HG03442 (cell line): ENCODE measurements around the gene BCL3.
"Not testable (repeated sequence)": the region's sequence is repeated elsewhere in the genome, so short reads cannot be mapped to it uniquely, and the experiment has no call there.

Source experiments
- ATAC-seq: cut with Tn5 transposase; IDR thresholded peaks from one replicate; pipeline ENCODE4 v1.9.1; 2021; ENCODE audit warnings: mild to moderate bottlenecking, moderate library complexity; ENCODE audit not compliant: unreplicated experiment

Gene BCL3

GRCh38 chr19:44720396-44720795 is 28.1 kb upstream of the BCL3 start:
- ATAC-seq: not testable (repeated sequence)

GRCh38 chr19:44720945-44721344 is 27.6 kb upstream of the BCL3 start:
- no peak for ATAC-seq

GRCh38 chr19:44721369-44721768 is 27.1 kb upstream of the BCL3 start:
- ATAC-seq: not testable (repeated sequence)

- ATAC-seq: no peak
Observed at GRCh38 chr19:44722131-44723121, 26.1 kb upstream of the BCL3 start.

- no peak for ATAC-seq
Observed at GRCh38 chr19:44723299-44723951, 25.1 kb upstream of the BCL3 start.

- no peak for ATAC-seq
Observed at GRCh38 chr19:44723952-44724319, 24.6 kb upstream of the BCL3 start.

- ATAC-seq: no peak
Observed at GRCh38 chr19:44725251-44725650, 23.3 kb upstream of the BCL3 start.

- ATAC-seq: no peak
Observed at GRCh38 chr19:44725684-44726083, 22.8 kb upstream of the BCL3 start.

- ATAC-seq: no peak
Observed at GRCh38 chr19:44726465-44726864, 22.0 kb upstream of the BCL3 start.

GRCh38 chr19:44728178-44728577 is 20.3 kb upstream of the BCL3 start:
- no peak for ATAC-seq

- ATAC-seq: no peak
Observed at GRCh38 chr19:44729516-44730033, 18.9 kb upstream of the BCL3 start.

- no peak for ATAC-seq
Observed at GRCh38 chr19:44731081-44731480, 17.4 kb upstream of the BCL3 start.

- no peak for ATAC-seq
Observed at GRCh38 chr19:44731622-44732021, 16.9 kb upstream of the BCL3 start.

- no peak for ATAC-seq
Observed at GRCh38 chr19:44732235-44733014, 16.1 kb upstream of the BCL3 start.

- no peak for ATAC-seq
Observed at GRCh38 chr19:44734357-44734756, 14.2 kb upstream of the BCL3 start.

GRCh38 chr19:44735011-44735410 is 13.5 kb upstream of the BCL3 start:
- no peak for ATAC-seq

- ATAC-seq: no peak
Observed at GRCh38 chr19:44737238-44738071, 11.1 kb upstream of the BCL3 start.

- no peak for ATAC-seq
Observed at GRCh38 chr19:44738136-44738535, 10.4 kb upstream of the BCL3 start.

- ATAC-seq: no peak
Observed at GRCh38 chr19:44738603-44739558, 9.6 kb upstream of the BCL3 start.
